Keratinocyte (primary cell): Measurements from ENCODE around the gene FAM177A1. TPM values are rescaled to one million over a fixed set of nuclear protein-coding genes. Genes with fewer than 3 reads are reported as not detected.

Experiments
- DNase-seq: peaks from one replicate; pipeline ENCODE4 v3.0.0-alpha.2; 2011; ENCODE audit warnings: low read depth, missing footprints, low spot score
- FAIRE-seq: peaks from 2 replicates; lab custom pipeline; 2011; peaks lifted over from hg19 to GRCh38; lab: Jason Lieb, UNC
- H2AFZ ChIP-seq: 2 replicates; pipeline ENCODE4 v1.6.0; 2012; ENCODE audit warnings: low read length, control low read depth, inconsistent platforms; ENCODE audit not compliant: control insufficient read depth
- H3K27ac ChIP-seq: 2 replicates; pipeline ENCODE4 v1.5.1; 2011; ENCODE audit warnings: low read length; ENCODE audit not compliant: control insufficient read depth, insufficient read depth
- H3K27me3 ChIP-seq: 3 replicates; pipeline ENCODE4 v1.6.0; 2011; ENCODE audit warnings: low read length; ENCODE audit not compliant: control insufficient read depth, insufficient read depth; ENCODE audit errors: extremely low read depth
- H3K36me3 ChIP-seq, 2 experiments: 2 replicates in 1 of 2; 3 replicates in 1 of 2; pipeline ENCODE4 v1.5.1; 2011; ENCODE audit warnings: low read length in 2 of 2, mild to moderate bottlenecking in 1 of 2; ENCODE audit not compliant: control insufficient read depth in 2 of 2, insufficient read depth in 2 of 2; ENCODE audit errors: extremely low read depth in 1 of 2
- H3K4me1 ChIP-seq: 3 replicates; pipeline ENCODE4 v1.5.1; 2011; ENCODE audit warnings: low read length; ENCODE audit not compliant: control insufficient read depth, insufficient read depth; ENCODE audit errors: extremely low read depth
- H3K4me2 ChIP-seq: 3 replicates; pipeline ENCODE4 v1.6.0; 2011; ENCODE audit warnings: low read depth, low read length; ENCODE audit not compliant: control insufficient read depth, insufficient read depth; ENCODE audit errors: extremely low read depth
- H3K4me3 ChIP-seq, 3 experiments: fragments of 200-600 bp in 1 of 3; sonication (generic) in 1 of 3; 2 replicates in 2 of 3; 3 replicates in 1 of 3; pipeline ENCODE4 v1.5.1; 2011 to 2016; ENCODE audit warnings: low read length in 3 of 3, mild to moderate bottlenecking in 3 of 3, control low read depth in 2 of 3, inconsistent platforms in 1 of 3, low read depth in 1 of 3, mixed read lengths in 1 of 3, mixed run types in 1 of 3, moderate library complexity in 1 of 3; ENCODE audit not compliant: control insufficient read depth in 2 of 3, insufficient read depth in 2 of 3; ENCODE audit errors: extremely low read depth in 1 of 3
- H3K79me2 ChIP-seq: 2 replicates; pipeline ENCODE4 v1.6.0; 2012; ENCODE audit warnings: low read length; ENCODE audit not compliant: control insufficient read depth, insufficient read depth
- H3K9ac ChIP-seq: 3 replicates; pipeline ENCODE4 v1.6.0; 2011; ENCODE audit warnings: low read length; ENCODE audit not compliant: control insufficient read depth, insufficient read depth; ENCODE audit errors: extremely low read depth
- H3K9me1 ChIP-seq: 3 replicates; pipeline ENCODE4 v1.6.0; 2011; ENCODE audit warnings: low read length; ENCODE audit not compliant: control insufficient read depth, insufficient read depth; ENCODE audit errors: extremely low read depth
- H3K9me3 ChIP-seq: 2 replicates; pipeline ENCODE4 v1.5.1; 2012; ENCODE audit warnings: low read depth, low read length; ENCODE audit not compliant: control insufficient read depth
- H4K20me1 ChIP-seq: 3 replicates; pipeline ENCODE4 v1.6.0; 2011; ENCODE audit warnings: low read length; ENCODE audit not compliant: control insufficient read depth, insufficient read depth; ENCODE audit errors: extremely low read depth
- CTCF ChIP-seq, 3 experiments: IDR thresholded peaks in 1 of 3; conservative IDR thresholded peaks in 1 of 3; optimal IDR thresholded peaks in 1 of 3; 2 replicates in 2 of 3; 3 replicates in 1 of 3; pipeline versions ENCODE3 to v1.5.1; 2011; ENCODE audit warnings: low read length in 3 of 3, mild to moderate bottlenecking in 3 of 3, moderate library complexity in 2 of 3, control low read depth in 1 of 3, inconsistent platforms in 1 of 3; ENCODE audit not compliant: insufficient read depth in 2 of 3; ENCODE audit errors: extremely low read depth in 1 of 3
- EZH2 ChIP-seq: IDR thresholded peaks from one replicate; pipeline ENCODE4 v1.6.1; 2012; ENCODE audit warnings: inconsistent platforms, mild to moderate bottlenecking, low read length, moderate library complexity
- dilution Hi-C: fragments of 300-500 bp; cut with MboI; formaldehyde crosslinking; loops from one replicate; pipeline ENCODE4 v1.7.0; 2020; ENCODE audit warnings: low sequenced_read_pairs; ENCODE audit not compliant: extremely low pct_ligation_motif_present
- polyA plus RNA-seq, 5 experiments: library from polyadenylated mRNA; depleted of rRNA in 3 of 5; stranded (reverse) in 3 of 5; stranded (forward) in 1 of 5; unstranded in 1 of 5; fragments of >200 nt; gene quantifications; 1 replicate in 1 of 5; 2 replicates in 3 of 5; 3 replicates in 1 of 5; pipeline versions ENCODE4 v1.2.1 to v1.2.3, GENCODE V29; 2011 to 2012; ENCODE audit warnings: missing spikeins in 2 of 5, low read depth in 1 of 5, low replicate concordance in 1 of 5

Gene FAM177A1
- polyA plus RNA-seq, 1 donor (not counting 4 experiments of a cell fraction or from before 2014, with no cell fraction given) = 53.1 TPM

DNA sequence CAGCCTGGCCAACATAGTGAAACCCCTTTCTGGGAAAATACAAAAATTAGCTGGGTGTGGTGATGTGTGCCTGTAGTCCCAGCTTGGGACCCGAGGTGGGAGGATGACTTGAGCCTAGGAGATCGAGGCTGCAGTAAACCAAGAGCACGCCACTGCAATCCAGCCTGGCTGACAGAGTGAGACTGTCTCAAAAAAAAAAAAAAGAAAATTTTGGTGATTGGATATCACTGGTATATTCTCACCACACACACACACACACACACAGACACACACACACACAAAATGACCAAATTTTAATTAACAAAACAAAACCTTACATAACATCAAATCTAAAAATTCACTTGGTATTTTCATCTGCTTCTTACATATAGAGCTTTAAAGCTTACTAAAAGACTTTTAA lies 3.4 kb upstream of the FAM177A1 start:
- no peak for DNase-seq
- H3K79me2 ChIP-seq = peaks cover 7% of the 10 kb centered on the region
- no peak overlapping the region for H3K27ac ChIP-seq
- no peaks in the 10 kb centered on the region for H3K9me1 ChIP-seq
- no peaks in the 10 kb centered on the region for H4K20me1 ChIP-seq
- H3K4me2 ChIP-seq = no peak overlapping the region
- dilution Hi-C loops = no loop called here
- no peaks in the 10 kb centered on the region for H3K9me3 ChIP-seq
- H3K36me3 ChIP-seq = no peaks in the 10 kb centered on the region
- H3K4me3 ChIP-seq = no peak overlapping the region
- no peak overlapping the region for H3K9ac ChIP-seq
- no peak for FAIRE-seq
- peaks cover 11% of the 10 kb centered on the region for H3K4me1 ChIP-seq
- H3K27me3 ChIP-seq = no peaks in the 10 kb centered on the region
- TF ChIP-seq EZH2 = no peak
- no peak for TF ChIP-seq CTCF (optimal IDR thresholded peaks at IDR 0.05 in 1 of 3, IDR thresholded peaks at IDR 0.05 in 1 of 3, conservative IDR thresholded peaks at IDR 0.05 in 1 of 3; ENCODE audit: extremely low read depth in 1 of 3, insufficient read depth in 2 of 3, low read length in 3 of 3)
- H2AFZ ChIP-seq = no peak overlapping the region

DNA sequence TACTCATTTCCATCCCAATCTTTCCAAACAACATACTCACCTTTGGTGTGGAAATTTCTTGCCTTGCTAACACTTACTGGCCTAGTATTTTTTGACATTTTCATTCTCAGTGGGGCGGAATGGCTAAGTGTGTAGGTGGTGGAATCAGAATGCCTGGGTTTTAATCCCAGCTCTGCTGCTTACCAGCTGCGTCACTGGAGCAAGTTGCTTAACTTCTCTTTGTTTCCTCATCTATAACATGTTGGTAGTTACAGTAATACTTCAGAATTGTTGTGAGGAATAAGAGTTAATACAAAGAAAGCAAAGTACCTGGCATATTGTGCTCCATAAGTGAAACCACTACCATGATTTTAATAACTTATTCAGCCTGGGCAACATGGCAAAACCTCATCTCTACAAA lies 3.0 kb upstream of the FAM177A1 start:
- no peak overlapping the region for H3K9ac ChIP-seq
- TF ChIP-seq EZH2 (no peak), CTCF (optimal IDR thresholded peaks at IDR 0.05 in 1 of 3, IDR thresholded peaks at IDR 0.05 in 1 of 3, conservative IDR thresholded peaks at IDR 0.05 in 1 of 3; ENCODE audit: extremely low read depth in 1 of 3, insufficient read depth in 2 of 3, low read length in 3 of 3) (no peak)
- dilution Hi-C loops = no loop called here
- FAIRE-seq (no peak), DNase-seq (no peak)
- no peaks in the 10 kb centered on the region for H4K20me1 ChIP-seq
- no peak overlapping the region for H2AFZ ChIP-seq
- H3K9me1 ChIP-seq = no peaks in the 10 kb centered on the region
- H3K4me2 ChIP-seq = no peak overlapping the region
- H3K27me3 ChIP-seq = no peaks in the 10 kb centered on the region
- no peak overlapping the region for H3K4me3 ChIP-seq
- peaks cover 11% of the 10 kb centered on the region for H3K79me2 ChIP-seq
- peaks cover 13% of the 10 kb centered on the region for H3K4me1 ChIP-seq
- H3K36me3 ChIP-seq = no peaks in the 10 kb centered on the region
- H3K27ac ChIP-seq = no peak overlapping the region
- no peaks in the 10 kb centered on the region for H3K9me3 ChIP-seq
